GM23338 (cell line): Measurements from ENCODE around the gene KCNJ16. TPM values are rescaled to one million over a fixed set of nuclear protein-coding genes. Genes with fewer than 3 reads are reported as not detected.

ENCODE experiments used
- ATAC-seq: fragments of 200-7000 bp; cut with Tn5 transposase; 3 replicates; pipeline ENCODE4 v1.9.1; 2020
- DNase-seq: peaks from one replicate; pipeline ENCODE4 v3.0.0-alpha.2; 2015; ENCODE audit warnings: low spot score
- H2AFZ ChIP-seq: fragments of 200-600 bp; sonication (generic); 2 replicates; pipeline ENCODE4 v1.8.0; 2016; ENCODE audit warnings: antibody characterized with exemption, mild to moderate bottlenecking, moderate library complexity
- H3F3A ChIP-seq: fragments of 200-600 bp; sonication (generic); replicated peaks from 2 replicates; pipeline ENCODE4 v1.8.0; 2017; ENCODE audit warnings: antibody characterized with exemption, mixed run types, low read depth
- H3K27ac ChIP-seq: fragments of 200-600 bp; sonication (generic); 2 replicates; pipeline ENCODE4 v1.6.1; 2016; ENCODE audit warnings: low read depth
- H3K27me3 ChIP-seq: fragments of 200-600 bp; sonication (generic); 2 replicates; pipeline ENCODE4 v1.8.0; 2016; ENCODE audit warnings: mild to moderate bottlenecking, mixed run types, moderate library complexity; ENCODE audit not compliant: insufficient read depth
- H3K36me3 ChIP-seq: fragments of 200-600 bp; sonication (generic); 2 replicates; pipeline ENCODE4 v1.8.0; 2016; ENCODE audit warnings: mild to moderate bottlenecking; ENCODE audit not compliant: insufficient read depth
- H3K4me1 ChIP-seq: fragments of 200-600 bp; sonication (generic); 2 replicates; pipeline ENCODE4 v1.8.0; 2016; ENCODE audit warnings: mild to moderate bottlenecking, moderate library complexity; ENCODE audit not compliant: insufficient read depth
- H3K4me2 ChIP-seq: fragments of 200-600 bp; sonication (generic); 2 replicates; pipeline ENCODE4 v1.7.1; 2017; ENCODE audit warnings: mixed run types
- H3K4me3 ChIP-seq: fragments of 200-600 bp; sonication (generic); 2 replicates; pipeline ENCODE4 v1.6.1; 2016; ENCODE audit warnings: mixed run types
- H3K79me2 ChIP-seq: fragments of 200-600 bp; sonication (generic); replicated peaks from 2 replicates; pipeline ENCODE4 v1.8.0; 2017; ENCODE audit warnings: mild to moderate bottlenecking; ENCODE audit not compliant: insufficient read depth
- H3K9me2 ChIP-seq: fragments of 200-600 bp; sonication (generic); 2 replicates; pipeline ENCODE4 v1.8.0; 2017; ENCODE audit not compliant: insufficient read depth
- H4K20me1 ChIP-seq: fragments of 200-600 bp; sonication (generic); replicated peaks from 2 replicates; pipeline ENCODE4 v1.8.0; 2017; ENCODE audit warnings: mild to moderate bottlenecking; ENCODE audit not compliant: insufficient read depth
- H3K27ac Mint-ChIP-seq: 2 replicates; pipeline ENCODE4 v1.8.0; 2020; ENCODE audit warnings: inconsistent platforms, mild to moderate bottlenecking, moderate library complexity, mixed read lengths
- H3K27me3 Mint-ChIP-seq: 3 replicates; pipeline ENCODE4 v1.8.0; 2022; ENCODE audit warnings: low read depth, mild to moderate bottlenecking, moderate library complexity, mixed read lengths, inconsistent platforms; ENCODE audit not compliant: insufficient read depth, poor library complexity
- H3K36me3 Mint-ChIP-seq: 3 replicates; pipeline ENCODE4 v1.8.0; 2021; ENCODE audit warnings: low read depth, mild to moderate bottlenecking, inconsistent platforms, moderate library complexity, mixed read lengths
- H3K4me1 Mint-ChIP-seq: 3 replicates; pipeline ENCODE4 v1.8.0; 2020; ENCODE audit warnings: mild to moderate bottlenecking, inconsistent platforms, mixed read lengths
- H3K4me3 Mint-ChIP-seq: 3 replicates; pipeline ENCODE4 v1.8.0; 2021; ENCODE audit warnings: moderate library complexity, mild to moderate bottlenecking, inconsistent platforms, mixed read lengths
- H3K9me3 Mint-ChIP-seq: 3 replicates; pipeline ENCODE4 v1.8.0; 2020; ENCODE audit warnings: moderate library complexity, mild to moderate bottlenecking, inconsistent platforms, mixed read lengths
- CREB1 ChIP-seq: fragments of 250-450 bp; sonication (Bioruptor Pico); IDR thresholded peaks from 2 replicates; pipeline ENCODE4 v1.5.0; 2020; ENCODE audit warnings: low read depth, mild to moderate bottlenecking, moderate library complexity
- EZH2 ChIP-seq: fragments of 200-600 bp; sonication (generic); IDR thresholded peaks from one replicate; pipeline ENCODE4 v1.8.0; 2017; ENCODE audit warnings: antibody characterized with exemption, mild to moderate bottlenecking, low read depth; ENCODE audit not compliant: unreplicated experiment
- EZH2phosphoT487 ChIP-seq: fragments of 200-600 bp; sonication (generic); IDR thresholded peaks from one replicate; pipeline ENCODE4 v1.8.1; 2018; ENCODE audit warnings: antibody characterized with exemption; ENCODE audit not compliant: unreplicated experiment
- NANOG ChIP-seq: IDR thresholded peaks from 2 replicates; pipeline ENCODE4 v1.6.1; 2016; ENCODE audit warnings: antibody characterized with exemption, borderline replicate concordance
- POLR2AphosphoS5 ChIP-seq: IDR thresholded peaks from 2 replicates; pipeline ENCODE4 v1.6.1; 2016; ENCODE audit warnings: antibody characterized with exemption, low read depth
- ZNF114 ChIP-seq: fragments of 250-450 bp; sonication (Bioruptor Pico); IDR thresholded peaks from 2 replicates; pipeline ENCODE4 v1.5.0; 2020; ENCODE audit warnings: mild to moderate bottlenecking, moderate library complexity
- ZNF331 ChIP-seq: fragments of 250-450 bp; sonication (Bioruptor Pico); IDR thresholded peaks from 2 replicates; pipeline ENCODE4 v1.5.0; 2020; ENCODE audit warnings: low read depth, mild to moderate bottlenecking, moderate library complexity
- polyA plus RNA-seq: library from polyadenylated mRNA; unstranded; fragments of >200 nt; fragmentation: Nextera tagmentation; extraction: Ambion mirVana; gene quantifications from 2 replicates; pipeline ENCODE4 v1.2.1, GENCODE V29; 2016
- total RNA-seq: library from RNA; depleted of rRNA; stranded (reverse); fragments of >200 nt; shearing (Covaris generic); gene quantifications from 2 replicates; pipeline ENCODE4 v1.2.3, GENCODE V29; 2014
- TF ChIP-seq, protein P1 (sequence below), 2 experiments: fragments of 200-600 bp in 1 of 2; sonication (generic) in 1 of 2; conservative IDR thresholded peaks; 2 replicates each; pipeline versions ENCODE4 v1.5.1 to v1.6.1; 2016 to 2017; ENCODE audit warnings: antibody characterized with exemption in 2 of 2, low read depth in 2 of 2, mild to moderate bottlenecking in 2 of 2, moderate library complexity in 1 of 2
- TF ChIP-seq, protein P2 (sequence below): IDR thresholded peaks from one replicate; pipeline ENCODE4 v1.6.1; 2018; ENCODE audit warnings: antibody characterized with exemption; ENCODE audit not compliant: unreplicated experiment
- TF ChIP-seq, protein P3 (sequence below): IDR thresholded peaks from 2 replicates; pipeline ENCODE4 v1.6.1; 2016; ENCODE audit warnings: antibody characterized with exemption

The KCNJ16 gene
- total and polyA plus RNA-seq, 2 experiments from 2014 or later: not detected

DNA sequence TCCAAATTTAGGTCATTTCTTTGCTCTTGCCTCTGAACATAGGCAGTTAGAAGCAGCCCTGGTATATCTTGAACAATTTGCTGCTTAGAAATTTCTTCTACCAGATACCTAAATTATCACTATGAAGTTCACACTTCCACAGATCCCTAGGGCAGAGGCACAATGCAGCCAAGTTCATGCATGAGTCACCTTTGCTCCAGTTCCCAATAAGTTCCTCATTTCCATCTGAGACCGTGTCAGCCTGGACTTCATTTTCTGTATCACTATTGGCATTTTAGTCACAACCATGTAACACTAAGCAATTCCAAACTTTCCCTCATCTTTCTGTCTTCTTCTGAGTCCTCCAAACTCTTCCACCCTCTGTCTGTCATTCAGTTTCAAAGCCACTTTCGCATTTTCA lies 45.0 kb downstream of the KCNJ16 start (continued):
- TF ChIP-seq, protein P1, sequence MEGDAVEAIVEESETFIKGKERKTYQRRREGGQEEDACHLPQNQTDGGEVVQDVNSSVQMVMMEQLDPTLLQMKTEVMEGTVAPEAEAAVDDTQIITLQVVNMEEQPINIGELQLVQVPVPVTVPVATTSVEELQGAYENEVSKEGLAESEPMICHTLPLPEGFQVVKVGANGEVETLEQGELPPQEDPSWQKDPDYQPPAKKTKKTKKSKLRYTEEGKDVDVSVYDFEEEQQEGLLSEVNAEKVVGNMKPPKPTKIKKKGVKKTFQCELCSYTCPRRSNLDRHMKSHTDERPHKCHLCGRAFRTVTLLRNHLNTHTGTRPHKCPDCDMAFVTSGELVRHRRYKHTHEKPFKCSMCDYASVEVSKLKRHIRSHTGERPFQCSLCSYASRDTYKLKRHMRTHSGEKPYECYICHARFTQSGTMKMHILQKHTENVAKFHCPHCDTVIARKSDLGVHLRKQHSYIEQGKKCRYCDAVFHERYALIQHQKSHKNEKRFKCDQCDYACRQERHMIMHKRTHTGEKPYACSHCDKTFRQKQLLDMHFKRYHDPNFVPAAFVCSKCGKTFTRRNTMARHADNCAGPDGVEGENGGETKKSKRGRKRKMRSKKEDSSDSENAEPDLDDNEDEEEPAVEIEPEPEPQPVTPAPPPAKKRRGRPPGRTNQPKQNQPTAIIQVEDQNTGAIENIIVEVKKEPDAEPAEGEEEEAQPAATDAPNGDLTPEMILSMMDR (conservative IDR thresholded peaks at IDR 0.05; ENCODE audit: low read depth in 2 of 2): no peak
- TF ChIP-seq, protein P2, sequence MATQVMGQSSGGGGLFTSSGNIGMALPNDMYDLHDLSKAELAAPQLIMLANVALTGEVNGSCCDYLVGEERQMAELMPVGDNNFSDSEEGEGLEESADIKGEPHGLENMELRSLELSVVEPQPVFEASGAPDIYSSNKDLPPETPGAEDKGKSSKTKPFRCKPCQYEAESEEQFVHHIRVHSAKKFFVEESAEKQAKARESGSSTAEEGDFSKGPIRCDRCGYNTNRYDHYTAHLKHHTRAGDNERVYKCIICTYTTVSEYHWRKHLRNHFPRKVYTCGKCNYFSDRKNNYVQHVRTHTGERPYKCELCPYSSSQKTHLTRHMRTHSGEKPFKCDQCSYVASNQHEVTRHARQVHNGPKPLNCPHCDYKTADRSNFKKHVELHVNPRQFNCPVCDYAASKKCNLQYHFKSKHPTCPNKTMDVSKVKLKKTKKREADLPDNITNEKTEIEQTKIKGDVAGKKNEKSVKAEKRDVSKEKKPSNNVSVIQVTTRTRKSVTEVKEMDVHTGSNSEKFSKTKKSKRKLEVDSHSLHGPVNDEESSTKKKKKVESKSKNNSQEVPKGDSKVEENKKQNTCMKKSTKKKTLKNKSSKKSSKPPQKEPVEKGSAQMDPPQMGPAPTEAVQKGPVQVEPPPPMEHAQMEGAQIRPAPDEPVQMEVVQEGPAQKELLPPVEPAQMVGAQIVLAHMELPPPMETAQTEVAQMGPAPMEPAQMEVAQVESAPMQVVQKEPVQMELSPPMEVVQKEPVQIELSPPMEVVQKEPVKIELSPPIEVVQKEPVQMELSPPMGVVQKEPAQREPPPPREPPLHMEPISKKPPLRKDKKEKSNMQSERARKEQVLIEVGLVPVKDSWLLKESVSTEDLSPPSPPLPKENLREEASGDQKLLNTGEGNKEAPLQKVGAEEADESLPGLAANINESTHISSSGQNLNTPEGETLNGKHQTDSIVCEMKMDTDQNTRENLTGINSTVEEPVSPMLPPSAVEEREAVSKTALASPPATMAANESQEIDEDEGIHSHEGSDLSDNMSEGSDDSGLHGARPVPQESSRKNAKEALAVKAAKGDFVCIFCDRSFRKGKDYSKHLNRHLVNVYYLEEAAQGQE: no peak
- TF ChIP-seq NANOG (no peak), EZH2 (no peak), ZNF331 (CRISPR knock-in tag) (no peak), CREB1 (CRISPR knock-in tag) (no peak)

DNA sequence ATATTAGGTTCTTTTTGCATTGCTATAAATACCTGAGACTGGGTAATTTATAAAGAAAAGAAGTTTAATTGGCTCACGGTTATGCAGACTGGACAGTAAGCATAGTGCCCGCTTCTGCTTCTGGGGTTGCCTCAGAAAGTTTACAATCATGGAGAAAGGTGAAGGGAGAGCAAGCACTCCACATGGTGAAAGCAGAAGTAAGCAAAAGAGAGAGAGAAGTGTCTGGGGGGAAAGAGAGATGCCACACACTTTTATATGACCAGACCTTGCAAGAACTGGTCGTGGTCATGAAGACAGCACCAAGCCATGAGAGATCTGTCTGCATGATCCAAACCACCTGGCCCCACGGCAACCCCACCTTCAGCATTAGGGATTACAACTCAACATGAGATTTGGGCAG lies 45.4 kb downstream of the KCNJ16 start:
- no peaks in the 10 kb centered on the region for H3F3A ChIP-seq
- no peaks in the 10 kb centered on the region for H3K27me3 ChIP-seq
- H3K9me3 Mint-ChIP-seq: peaks cover 16% of the 10 kb centered on the region; the same call in 2 of the 3 replicates
- no peak overlapping the region for H3K27ac Mint-ChIP-seq
- no peak overlapping the region for H3K27ac ChIP-seq
- no peak overlapping the region for H3K4me3 Mint-ChIP-seq
- no peaks in the 10 kb centered on the region for H3K9me2 ChIP-seq
- ATAC-seq: no peak
- DNase-seq: no peak
- H3K36me3 ChIP-seq: no peaks in the 10 kb centered on the region
- peaks cover 6% of the 10 kb centered on the region; the same call in 1 of the 3 replicates for H3K4me1 Mint-ChIP-seq
- no peaks in the 10 kb centered on the region for H3K4me1 ChIP-seq
- peaks cover 2% of the 10 kb centered on the region for H3K27me3 Mint-ChIP-seq
- H3K4me2 ChIP-seq: no peak overlapping the region
- H3K4me3 ChIP-seq: no peak overlapping the region
- peaks cover 20% of the 10 kb centered on the region for H3K36me3 Mint-ChIP-seq
- H2AFZ ChIP-seq: no peak overlapping the region
- H3K79me2 ChIP-seq: no peaks in the 10 kb centered on the region
- no peaks in the 10 kb centered on the region for H4K20me1 ChIP-seq
- TF ChIP-seq, protein P3, sequence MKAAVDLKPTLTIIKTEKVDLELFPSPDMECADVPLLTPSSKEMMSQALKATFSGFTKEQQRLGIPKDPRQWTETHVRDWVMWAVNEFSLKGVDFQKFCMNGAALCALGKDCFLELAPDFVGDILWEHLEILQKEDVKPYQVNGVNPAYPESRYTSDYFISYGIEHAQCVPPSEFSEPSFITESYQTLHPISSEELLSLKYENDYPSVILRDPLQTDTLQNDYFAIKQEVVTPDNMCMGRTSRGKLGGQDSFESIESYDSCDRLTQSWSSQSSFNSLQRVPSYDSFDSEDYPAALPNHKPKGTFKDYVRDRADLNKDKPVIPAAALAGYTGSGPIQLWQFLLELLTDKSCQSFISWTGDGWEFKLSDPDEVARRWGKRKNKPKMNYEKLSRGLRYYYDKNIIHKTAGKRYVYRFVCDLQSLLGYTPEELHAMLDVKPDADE: no peak
- TF ChIP-seq CREB1 (CRISPR knock-in tag): no peak
- no peak for TF ChIP-seq ZNF114 (CRISPR knock-in tag)
- TF ChIP-seq, protein P1 (conservative IDR thresholded peaks at IDR 0.05; ENCODE audit: low read depth in 2 of 2): no peak
- no peak for TF ChIP-seq POLR2AphosphoS5
- TF ChIP-seq EZH2phosphoT487: no peak
- no peak for TF ChIP-seq EZH2
- TF ChIP-seq, protein P2: no peak
- no peak for TF ChIP-seq ZNF331 (CRISPR knock-in tag)
- no peak for TF ChIP-seq NANOG
